Esophagus squamous epithelium (tissue), 5 donors: Measurements from ENCODE around the gene CFAP65. TPM values are rescaled to one million over a fixed set of nuclear protein-coding genes. Genes with fewer than 3 reads are reported as not detected.

ENCODE experiments used
- DNase-seq: peaks from one replicate; lab custom pipeline; 2025; lab: John Stamatoyannopoulos, UW
- H3K27ac ChIP-seq, 4 donors: fragments of 200-600 bp; sonication (generic); one replicate each; pipeline ENCODE4 v1.5.1; 2016 to 2019; ENCODE audit warnings: mild to moderate bottlenecking in 1 of 4
- H3K27me3 ChIP-seq, 4 donors: fragments of 200-600 bp; sonication (generic); 1 replicate in 3 of 4; 2 replicates in 1 of 4; pipeline versions ENCODE4 v1.5.1 to v1.6.0; 2017 to 2021; ENCODE audit warnings: antibody characterized with exemption in 1 of 4
- H3K36me3 ChIP-seq, 3 donors: fragments of 200-600 bp; sonication (generic); one replicate each; pipeline ENCODE4 v1.5.1; 2016 to 2019
- H3K4me1 ChIP-seq, 3 donors: fragments of 200-600 bp; sonication (generic); one replicate each; pipeline ENCODE4 v1.5.1; 2017 to 2019
- H3K4me3 ChIP-seq, 4 donors: fragments of 200-600 bp; sonication (generic); 1 replicate in 3 of 4; 2 replicates in 1 of 4; pipeline ENCODE4 v1.5.1; 2016 to 2019; ENCODE audit warnings: mild to moderate bottlenecking in 2 of 4, moderate library complexity in 1 of 4
- H3K9me3 ChIP-seq, 3 donors: fragments of 200-600 bp; sonication (generic); one replicate each; pipeline ENCODE4 v1.5.1; 2016 to 2019
- CTCF ChIP-seq, 6 experiments: fragments of 450-650 bp in 4 of 6; fragments of 200-600 bp in 2 of 6; sonication (generic) in 2 of 6; IDR thresholded peaks; one replicate each; pipeline ENCODE4 v1.5.1; 2016 to 2019; ENCODE audit warnings: antibody characterized with exemption in 6 of 6, mild to moderate bottlenecking in 4 of 6, moderate library complexity in 4 of 6
- POLR2A ChIP-seq, 4 donors: fragments of 450-650 bp; IDR thresholded peaks; one replicate each; pipeline ENCODE4 v1.6.1; 2017; ENCODE audit warnings: antibody characterized with exemption in 4 of 4, mild to moderate bottlenecking in 4 of 4, moderate library complexity in 3 of 4
- WGBS, 2 donors: methylation state at CpG; one replicate each; pipeline ENCODE4 v1.1.5; 2018; 5-methylcytosine and 5-hydroxymethylcytosine counted together
- intact Hi-C: fragments of 100-400 bp; cut with DNase I; formaldehyde crosslinking; loops from one replicate; pipeline ENCODE4 v1.15.0; 2022
- total RNA-seq, 4 donors: library from RNA; depleted of rRNA; stranded (reverse); fragments of >200 nt; gene quantifications; one replicate each; pipeline ENCODE4 v1.1.0, GENCODE V29; 2016
- donor health status: DM: yes; HTN: yes; CAD: no.

The CFAP65 gene
- total RNA-seq, 4 donors from 2014 or later = 0.19 TPM; not detected in 3

DNA sequence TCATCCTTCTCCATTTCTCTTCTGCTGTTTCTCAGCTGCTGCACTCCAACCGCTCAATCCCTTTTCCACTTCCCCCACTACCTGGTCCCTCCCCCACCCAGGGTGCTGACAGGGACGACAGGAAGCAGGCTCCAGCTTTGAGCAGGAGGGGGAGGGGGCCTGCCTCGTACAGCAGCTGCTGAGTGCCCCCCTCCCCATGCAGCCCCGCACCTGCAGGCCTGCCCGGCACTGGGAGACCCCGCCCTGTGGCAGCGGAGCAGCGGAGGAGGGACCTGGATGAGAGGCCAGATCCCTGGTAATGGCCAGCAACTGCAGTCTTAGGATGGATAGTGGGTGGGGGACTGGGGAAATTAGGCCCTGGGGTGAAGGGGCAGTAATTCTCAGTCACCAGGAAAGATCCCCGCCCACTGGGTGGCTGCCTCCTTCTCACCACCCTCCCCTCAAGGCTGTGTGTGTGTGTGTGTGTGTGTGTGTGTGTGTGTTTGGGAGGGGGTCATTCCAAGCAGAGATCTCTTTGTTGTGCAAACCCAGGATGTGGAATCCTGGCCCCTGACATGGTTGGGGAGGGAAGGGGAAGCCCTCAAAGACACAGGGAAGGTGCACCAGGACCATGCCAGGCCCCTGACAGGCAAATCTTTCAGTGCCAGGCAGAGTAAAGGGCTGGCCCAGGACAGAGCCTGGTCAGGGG, 41.3 kb downstream of the CFAP65 start:
- Histone ChIP-seq H3K4me1 (peaks cover 28 to 78% (median 29%) of the 10 kb centered on the region in 3 donors), H3K4me3 (peak overlapping the region in 1 of 4 donors; percentile 47), H3K36me3 (no peaks in the 10 kb centered on the region), H3K27me3 (peaks cover 18 to 93% (median 39%) of the 10 kb centered on the region in 4 donors), H3K9me3 (no peaks in the 10 kb centered on the region), H3K27ac (peak overlapping the region in 3 of 4 donors; percentile 61 to 83 (median 80))
- no peak for DNase-seq
- 53 to 60% methylated on average over 1 to 2 of the region's 9 CpGs for WGBS, 2 donors
- no peak for TF ChIP-seq CTCF (IDR thresholded peaks at IDR 0.05)
- intact Hi-C loops = no loop called here

DNA sequence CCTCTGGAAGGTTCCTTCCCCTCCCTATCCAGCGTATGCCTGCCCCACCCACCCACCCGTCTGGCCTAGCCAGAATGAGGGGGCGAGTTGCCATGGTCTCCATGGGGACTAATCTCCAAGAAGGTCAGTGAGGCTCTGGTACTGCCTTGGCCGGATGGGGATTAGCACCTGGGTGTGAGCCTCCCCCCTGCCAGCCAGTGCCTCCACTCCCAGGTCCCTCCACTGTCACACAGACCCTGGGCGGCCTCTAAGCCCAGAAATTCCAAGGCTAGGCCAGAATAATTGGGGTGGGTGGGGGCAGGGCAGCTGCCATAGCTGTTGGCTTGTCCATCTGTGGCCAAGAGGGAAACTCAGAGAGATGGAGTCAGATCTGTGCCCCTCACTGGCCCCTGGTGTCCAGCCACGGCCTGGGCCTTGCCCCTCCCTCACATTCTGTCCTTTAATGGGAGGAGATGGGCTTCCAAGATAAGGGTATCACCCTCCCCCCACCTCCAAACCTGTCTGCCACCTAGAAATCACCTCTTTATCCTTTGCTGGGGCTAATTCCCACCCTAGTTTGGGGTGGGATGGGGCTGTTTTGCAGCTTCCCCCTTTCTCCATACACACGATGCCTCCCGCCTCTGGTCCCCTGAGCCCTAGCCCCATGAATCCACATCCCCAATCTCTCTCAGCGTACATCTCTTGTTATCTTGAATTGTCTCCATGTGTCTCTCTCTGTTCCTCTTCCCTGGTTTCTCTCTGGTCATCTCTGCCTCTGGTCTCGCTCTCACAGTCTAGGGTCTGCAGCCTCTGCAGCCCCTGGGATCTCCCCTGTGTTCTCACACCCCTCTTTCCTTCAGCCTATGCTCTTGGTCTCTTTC, 42.1 kb downstream of the CFAP65 start:
- Histone ChIP-seq H3K4me1 (peaks cover 28 to 80% (median 29%) of the 10 kb centered on the region in 3 donors), H3K27ac (peak overlapping the region in 2 of 4 donors; percentile 56 to 83), H3K36me3 (no peaks in the 10 kb centered on the region), H3K4me3 (no peak overlapping the region), H3K27me3 (peaks cover 18 to 93% (median 47%) of the 10 kb centered on the region in 4 donors), H3K9me3 (no peaks in the 10 kb centered on the region)
- intact Hi-C loops = no loop called here
- WGBS, 2 donors = 52 to 58% methylated on average over 5 to 8 of the region's 10 CpGs
- DNase-seq = no peak
- TF ChIP-seq POLR2A (IDR thresholded peaks at IDR 0.05) (no peak), CTCF (IDR thresholded peaks at IDR 0.05) (no peak)

DNA sequence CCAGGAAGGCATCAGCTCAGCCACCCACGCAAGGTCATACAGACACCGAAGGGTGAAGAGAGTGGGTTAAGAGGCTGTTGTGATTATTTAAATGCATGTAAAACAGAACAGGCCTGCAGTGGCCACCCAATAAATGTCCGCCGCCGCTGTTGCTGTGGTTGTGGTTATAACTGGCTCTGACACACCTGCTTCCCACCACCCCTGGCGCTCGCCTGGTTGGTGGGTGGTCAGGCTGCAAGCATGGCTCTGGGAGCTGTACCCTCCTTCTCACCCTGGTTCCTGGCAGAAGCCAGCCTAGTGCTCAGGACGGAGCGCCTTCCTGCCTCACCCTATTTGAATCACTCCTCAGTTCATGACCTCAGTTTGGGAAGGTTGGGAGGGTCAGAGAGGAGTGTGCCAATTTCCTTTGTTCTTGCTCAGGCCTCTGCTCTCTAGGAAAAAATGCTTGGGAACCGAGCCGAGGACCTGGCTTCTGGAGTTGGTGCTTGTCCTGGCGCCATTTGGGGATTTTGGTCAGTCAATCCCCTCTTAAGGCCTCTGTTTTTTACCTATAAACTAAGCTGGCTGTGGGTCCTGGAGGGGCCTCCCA, 42.8 kb downstream of the CFAP65 start:
- no peaks in the 10 kb centered on the region for H3K36me3 ChIP-seq
- 53 to 77% methylated on average over 7 to 12 of the region's 12 CpGs for WGBS, 2 donors
- H3K9me3 ChIP-seq = no peaks in the 10 kb centered on the region
- peak overlapping the region in 3 of 4 donors; percentile 9 to 83 (median 56) for H3K27ac ChIP-seq
- peaks cover 18 to 93% (median 52%) of the 10 kb centered on the region in 4 donors for H3K27me3 ChIP-seq
- no peak for DNase-seq
- TF ChIP-seq CTCF (IDR thresholded peaks at IDR 0.05) = no peak
- TF ChIP-seq POLR2A (IDR thresholded peaks at IDR 0.05) = no peak
- intact Hi-C loops = no loop called here
- no peak overlapping the region for H3K4me3 ChIP-seq
- H3K4me1 ChIP-seq = peaks cover 34 to 87% (median 34%) of the 10 kb centered on the region in 3 donors

- intact Hi-C loops = no loop called here
- Histone ChIP-seq H3K36me3 (no peaks in the 10 kb centered on the region), H3K4me1 (peaks cover 37 to 89% (median 38%) of the 10 kb centered on the region in 3 donors), H3K27ac (peak overlapping the region in 2 of 4 donors; percentile 25 to 42), H3K4me3 (no peak overlapping the region), H3K27me3 (peaks cover 18 to 93% (median 54%) of the 10 kb centered on the region in 4 donors), H3K9me3 (no peaks in the 10 kb centered on the region)
- no CpG with 5 or more reads among the region's 2 CpGs for WGBS, 2 donors
- TF ChIP-seq CTCF (IDR thresholded peaks at IDR 0.05) = no peak
- no peak for TF ChIP-seq POLR2A (IDR thresholded peaks at IDR 0.05)
- DNase-seq = no peak
These were observed 43.6 kb downstream of the CFAP65 start for GRCh38 chr2:218997731-218998130.
